Subcutaneous adipose tissue (tissue), 4 donors: ENCODE data around the gene HEATR1. TPM values are rescaled to one million over a fixed set of nuclear protein-coding genes. Genes with fewer than 3 reads are reported as not detected.

Experiments
- total RNA-seq, 4 donors: library from RNA; depleted of rRNA; stranded (reverse); fragments of >200 nt; gene quantifications; one replicate each; pipeline ENCODE4 v1.1.0, GENCODE V29; 2016
- TF ChIP-seq, protein P1 (sequence below): fragments of 450-650 bp; IDR thresholded peaks from one replicate; pipeline ENCODE4 v1.5.1; 2016; ENCODE audit warnings: low read depth, mild to moderate bottlenecking, control low read depth, antibody characterized with exemption, moderate library complexity

The HEATR1 gene
- total RNA-seq, 4 donors from 2014 or later: 20.1 to 32.0 (median 25.3) TPM

DNA sequence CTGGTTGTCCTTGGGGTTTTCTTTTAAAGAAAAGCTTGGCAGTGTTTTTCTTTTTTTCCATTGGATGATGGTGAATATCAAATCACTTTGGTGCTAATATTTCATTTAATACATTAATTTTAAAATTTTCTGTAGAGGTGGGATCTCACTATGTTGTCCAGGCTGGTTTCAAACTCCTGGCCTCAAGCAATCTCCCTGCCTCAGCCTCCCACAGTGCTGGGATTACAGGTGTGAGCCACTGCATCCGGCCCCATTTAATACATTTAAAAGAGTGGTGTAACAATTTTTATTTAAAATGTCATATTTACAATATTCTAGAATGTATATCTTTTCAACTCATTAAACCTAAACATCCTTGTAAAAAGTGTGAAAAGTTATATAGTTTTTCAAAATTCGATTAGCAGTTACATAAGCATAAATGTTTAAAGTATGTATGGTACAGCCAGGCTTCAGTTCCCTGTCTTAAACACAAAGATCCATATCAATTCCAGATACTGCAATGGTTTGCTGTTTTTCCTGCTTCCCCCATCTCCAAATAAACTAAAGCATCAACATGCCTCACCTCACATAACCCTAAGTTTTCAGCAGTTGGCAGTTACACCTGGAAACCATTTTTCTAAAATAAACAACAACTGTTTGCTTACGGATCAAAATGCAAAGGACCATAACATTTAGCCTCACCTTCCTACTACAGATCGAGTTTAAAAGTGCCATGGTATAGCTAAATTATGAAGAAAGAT is 89.4 kb downstream of the HEATR1 start:
- TF ChIP-seq, protein P1, sequence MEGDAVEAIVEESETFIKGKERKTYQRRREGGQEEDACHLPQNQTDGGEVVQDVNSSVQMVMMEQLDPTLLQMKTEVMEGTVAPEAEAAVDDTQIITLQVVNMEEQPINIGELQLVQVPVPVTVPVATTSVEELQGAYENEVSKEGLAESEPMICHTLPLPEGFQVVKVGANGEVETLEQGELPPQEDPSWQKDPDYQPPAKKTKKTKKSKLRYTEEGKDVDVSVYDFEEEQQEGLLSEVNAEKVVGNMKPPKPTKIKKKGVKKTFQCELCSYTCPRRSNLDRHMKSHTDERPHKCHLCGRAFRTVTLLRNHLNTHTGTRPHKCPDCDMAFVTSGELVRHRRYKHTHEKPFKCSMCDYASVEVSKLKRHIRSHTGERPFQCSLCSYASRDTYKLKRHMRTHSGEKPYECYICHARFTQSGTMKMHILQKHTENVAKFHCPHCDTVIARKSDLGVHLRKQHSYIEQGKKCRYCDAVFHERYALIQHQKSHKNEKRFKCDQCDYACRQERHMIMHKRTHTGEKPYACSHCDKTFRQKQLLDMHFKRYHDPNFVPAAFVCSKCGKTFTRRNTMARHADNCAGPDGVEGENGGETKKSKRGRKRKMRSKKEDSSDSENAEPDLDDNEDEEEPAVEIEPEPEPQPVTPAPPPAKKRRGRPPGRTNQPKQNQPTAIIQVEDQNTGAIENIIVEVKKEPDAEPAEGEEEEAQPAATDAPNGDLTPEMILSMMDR: no peak

DNA sequence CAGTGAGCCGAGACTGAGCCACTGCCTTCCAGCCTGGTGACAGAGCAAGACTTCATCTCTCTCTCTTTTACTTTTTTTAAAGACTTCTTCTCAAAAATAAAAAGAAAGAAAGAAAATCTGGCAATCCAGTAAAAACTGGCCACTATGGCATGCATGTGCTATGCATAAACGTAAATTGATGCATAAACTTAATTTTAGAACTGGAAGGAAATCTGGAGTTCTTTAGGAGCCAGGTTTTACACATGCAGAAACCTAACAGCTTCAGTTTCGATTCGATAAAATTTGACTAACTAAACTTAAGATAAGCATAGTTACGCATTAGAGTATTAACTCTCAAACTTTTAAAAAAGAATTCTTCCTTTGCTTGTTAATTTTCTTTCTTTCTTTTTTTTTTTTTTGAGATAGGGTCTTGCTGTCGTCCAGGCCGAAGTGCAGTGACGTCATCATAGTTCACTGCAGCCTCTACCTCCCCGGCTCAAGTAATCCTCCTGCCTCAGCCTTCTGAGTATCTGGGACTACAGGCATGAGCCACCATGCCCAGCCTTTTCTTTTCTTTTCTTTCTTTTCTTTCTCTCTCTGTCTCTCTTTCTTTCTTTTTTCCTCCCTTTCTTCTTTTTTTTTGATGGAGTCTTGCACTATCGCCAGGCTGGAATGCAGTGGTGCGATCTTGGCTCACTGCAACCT is 92.4 kb downstream of the HEATR1 start:
- TF ChIP-seq, protein P1: no peak

DNA sequence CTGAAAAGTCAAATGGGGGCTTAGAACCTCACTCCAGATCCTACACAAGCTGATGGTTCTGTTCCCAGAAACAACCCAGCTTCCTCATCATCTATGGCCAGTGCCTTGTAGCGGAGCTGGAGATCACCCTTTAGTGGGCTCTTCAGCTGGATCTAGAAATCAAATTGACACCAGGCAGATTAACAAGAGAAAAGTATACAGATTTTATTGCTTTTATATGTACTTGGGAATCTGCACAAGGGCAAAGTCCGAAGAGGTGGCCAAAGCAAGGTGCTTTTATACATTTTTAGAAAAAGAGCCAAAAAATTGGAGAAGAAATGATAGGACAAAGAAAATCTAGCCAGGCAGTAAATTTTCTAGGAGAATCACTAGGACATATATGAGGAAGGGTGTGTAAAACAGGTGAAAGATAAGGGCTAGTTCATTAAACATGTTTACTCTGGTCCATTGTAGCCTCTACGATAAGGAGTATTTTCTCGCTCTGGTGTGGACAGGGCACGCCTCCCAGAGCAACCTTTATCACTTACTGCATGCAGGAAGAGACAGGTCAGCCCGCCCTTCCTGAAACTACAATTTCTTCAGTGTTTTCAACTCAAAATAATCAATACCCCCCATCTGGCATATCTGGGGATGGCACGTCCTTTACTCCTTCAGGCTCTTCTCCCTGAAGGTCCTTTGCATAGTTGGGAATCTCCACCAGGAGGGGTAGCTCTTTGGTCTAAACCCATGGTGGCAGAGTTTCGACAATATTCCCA is 94.5 kb downstream of the HEATR1 start:
- TF ChIP-seq, protein P1: no peak

DNA sequence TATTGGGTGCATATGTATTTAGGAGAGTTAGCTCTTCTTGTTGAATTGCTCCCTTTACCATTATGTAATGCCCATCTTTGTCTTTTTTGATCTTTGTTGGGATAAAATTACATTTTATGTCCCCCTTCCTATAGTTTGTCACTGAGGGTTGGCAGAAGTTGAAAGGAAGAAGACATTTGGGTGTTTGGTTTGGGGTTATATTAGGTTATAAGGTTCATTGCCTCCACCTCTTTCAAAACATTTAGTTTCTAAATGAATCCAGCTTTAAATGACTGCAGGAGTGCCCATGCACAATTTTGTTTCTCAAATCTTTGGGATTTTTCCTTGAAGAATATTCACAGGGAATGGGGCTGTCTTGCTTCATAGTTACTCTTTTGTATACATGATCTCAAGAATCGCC is 95.1 kb downstream of the HEATR1 start:
- TF ChIP-seq, protein P1: no peak

- TF ChIP-seq, protein P1: no peak
Observed at GRCh38 chr1:236508593-236509027, 95.7 kb downstream of the HEATR1 start.

- TF ChIP-seq, protein P1: no peak
Observed at GRCh38 chr1:236507022-236507700, 97.2 kb downstream of the HEATR1 start.
